OCI-LY1 (cell line): Measurements from ENCODE around the gene TIMP4.

Experiments used
- H2AFZ ChIP-seq: fragments of 200-600 bp; sonication (generic), shearing (Covaris generic); 2 replicates; pipeline ENCODE4 v1.6.0; 2014; ENCODE audit warnings: antibody characterized with exemption, mild to moderate bottlenecking, low read length
- H3F3A ChIP-seq: fragments of 200-600 bp; sonication (generic), shearing (Covaris generic); 2 replicates; pipeline ENCODE4 v1.6.0; 2014; ENCODE audit warnings: mild to moderate bottlenecking, antibody characterized with exemption, low read length, moderate library complexity; ENCODE audit not compliant: insufficient read depth
- H3K27ac ChIP-seq: fragments of 200-600 bp; sonication (generic); 2 replicates; pipeline ENCODE4 v1.5.1; 2014; ENCODE audit warnings: low read length, mixed run types, mild to moderate bottlenecking, low read depth; ENCODE audit not compliant: poor library complexity, severe bottlenecking
- H3K27me3 ChIP-seq: fragments of 200-600 bp; sonication (generic); 2 replicates; pipeline ENCODE4 v1.6.0; 2014; ENCODE audit warnings: antibody characterized with exemption, mild to moderate bottlenecking, low read length, moderate library complexity; ENCODE audit not compliant: insufficient read depth
- H3K36me3 ChIP-seq: fragments of 200-600 bp; sonication (generic); 2 replicates; pipeline ENCODE4 v1.6.1; 2014; ENCODE audit warnings: mild to moderate bottlenecking, antibody characterized with exemption, low read length, moderate library complexity, mixed read lengths; ENCODE audit not compliant: insufficient read depth
- H3K4me1 ChIP-seq: fragments of 200-600 bp; sonication (generic); 2 replicates; pipeline ENCODE4 v1.5.1; 2014; ENCODE audit warnings: mild to moderate bottlenecking, low read length, moderate library complexity; ENCODE audit not compliant: insufficient read depth, severe bottlenecking
- H3K4me2 ChIP-seq: fragments of 200-600 bp; sonication (generic), shearing (Covaris generic); 2 replicates; pipeline ENCODE4 v1.6.1; 2014; ENCODE audit warnings: low read length
- H3K4me3 ChIP-seq: fragments of 200-600 bp; sonication (generic); 2 replicates; pipeline ENCODE4 v1.5.1; 2014; ENCODE audit warnings: low read length, low read depth, mild to moderate bottlenecking, mixed read lengths; ENCODE audit not compliant: poor library complexity, severe bottlenecking
- H3K79me2 ChIP-seq: fragments of 200-600 bp; shearing (Covaris generic); 2 replicates; pipeline ENCODE4 v1.6.1; 2016; ENCODE audit warnings: mixed run types, low read length, mixed read lengths; ENCODE audit not compliant: insufficient read depth
- H3K9ac ChIP-seq: fragments of 200-600 bp; sonication (generic), shearing (Covaris generic); 2 replicates; pipeline ENCODE4 v1.6.1; 2014; ENCODE audit warnings: mild to moderate bottlenecking, low read length, mixed read lengths
- H3K9me2 ChIP-seq: fragments of 200-600 bp; sonication (generic), shearing (Covaris generic); 2 replicates; pipeline ENCODE4 v1.6.1; 2014; ENCODE audit warnings: low read depth, mild to moderate bottlenecking, low read length, mixed read lengths
- H3K9me3 ChIP-seq: fragments of 200-600 bp; shearing (Covaris generic); 2 replicates; pipeline ENCODE4 v1.6.1; 2014; ENCODE audit warnings: low read length, mixed read lengths
- H4K20me1 ChIP-seq: fragments of 200-600 bp; sonication (generic), shearing (Covaris generic); 2 replicates; pipeline ENCODE4 v1.6.0; 2016; ENCODE audit warnings: mild to moderate bottlenecking, low read length; ENCODE audit not compliant: insufficient read depth
- EZH2 ChIP-seq: fragments of 200-600 bp; sonication (generic), shearing (Covaris generic); IDR thresholded peaks from 2 replicates; pipeline ENCODE4 v1.8.0; 2017; ENCODE audit warnings: borderline replicate concordance, mixed run types, mild to moderate bottlenecking, antibody characterized with exemption, low read length, moderate library complexity, mixed read lengths
- TF ChIP-seq, protein P1 (sequence below): fragments of 200-600 bp; sonication (generic), shearing (Covaris generic); IDR thresholded peaks from 2 replicates; pipeline ENCODE4 v1.5.1; 2017; ENCODE audit warnings: mild to moderate bottlenecking, antibody characterized with exemption, low read length, moderate library complexity, mixed read lengths

The TIMP4 gene

DNA sequence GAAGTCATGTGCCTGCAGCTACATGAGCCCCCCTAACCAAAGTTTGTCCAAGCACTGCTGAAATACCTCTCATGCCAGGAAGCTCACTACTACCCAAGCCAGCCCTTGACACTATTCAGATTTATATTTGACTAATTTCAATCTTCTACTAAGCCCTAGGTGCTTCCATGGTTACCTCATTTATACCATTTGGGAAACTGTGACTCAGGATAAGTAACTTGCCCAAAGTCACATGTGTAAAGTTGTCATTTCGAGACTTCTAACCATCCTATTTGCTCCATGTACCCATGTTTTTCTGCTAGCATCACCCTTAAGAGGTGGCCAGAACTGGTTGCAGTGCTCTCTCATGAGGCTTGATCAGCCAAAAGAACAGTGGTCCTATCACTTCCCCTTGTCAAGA, 20.7 kb upstream of the TIMP4 start:
- H3K27ac ChIP-seq = no peak overlapping the region
- H2AFZ ChIP-seq = no peak overlapping the region
- H3K36me3 ChIP-seq = no peaks in the 10 kb centered on the region
- H3K27me3 ChIP-seq = no peaks in the 10 kb centered on the region
- H3F3A ChIP-seq = no peaks in the 10 kb centered on the region
- H3K4me2 ChIP-seq = no peak overlapping the region
- H3K4me3 ChIP-seq = no peak overlapping the region
- H4K20me1 ChIP-seq = no peaks in the 10 kb centered on the region
- H3K4me1 ChIP-seq = no peaks in the 10 kb centered on the region
- no peaks in the 10 kb centered on the region for H3K9me2 ChIP-seq
- H3K9ac ChIP-seq = no peak overlapping the region
- H3K9me3 ChIP-seq = no peaks in the 10 kb centered on the region
- H3K79me2 ChIP-seq = no peaks in the 10 kb centered on the region
- TF ChIP-seq, protein P1, sequence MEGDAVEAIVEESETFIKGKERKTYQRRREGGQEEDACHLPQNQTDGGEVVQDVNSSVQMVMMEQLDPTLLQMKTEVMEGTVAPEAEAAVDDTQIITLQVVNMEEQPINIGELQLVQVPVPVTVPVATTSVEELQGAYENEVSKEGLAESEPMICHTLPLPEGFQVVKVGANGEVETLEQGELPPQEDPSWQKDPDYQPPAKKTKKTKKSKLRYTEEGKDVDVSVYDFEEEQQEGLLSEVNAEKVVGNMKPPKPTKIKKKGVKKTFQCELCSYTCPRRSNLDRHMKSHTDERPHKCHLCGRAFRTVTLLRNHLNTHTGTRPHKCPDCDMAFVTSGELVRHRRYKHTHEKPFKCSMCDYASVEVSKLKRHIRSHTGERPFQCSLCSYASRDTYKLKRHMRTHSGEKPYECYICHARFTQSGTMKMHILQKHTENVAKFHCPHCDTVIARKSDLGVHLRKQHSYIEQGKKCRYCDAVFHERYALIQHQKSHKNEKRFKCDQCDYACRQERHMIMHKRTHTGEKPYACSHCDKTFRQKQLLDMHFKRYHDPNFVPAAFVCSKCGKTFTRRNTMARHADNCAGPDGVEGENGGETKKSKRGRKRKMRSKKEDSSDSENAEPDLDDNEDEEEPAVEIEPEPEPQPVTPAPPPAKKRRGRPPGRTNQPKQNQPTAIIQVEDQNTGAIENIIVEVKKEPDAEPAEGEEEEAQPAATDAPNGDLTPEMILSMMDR = no peak
- TF ChIP-seq EZH2 = no peak

DNA sequence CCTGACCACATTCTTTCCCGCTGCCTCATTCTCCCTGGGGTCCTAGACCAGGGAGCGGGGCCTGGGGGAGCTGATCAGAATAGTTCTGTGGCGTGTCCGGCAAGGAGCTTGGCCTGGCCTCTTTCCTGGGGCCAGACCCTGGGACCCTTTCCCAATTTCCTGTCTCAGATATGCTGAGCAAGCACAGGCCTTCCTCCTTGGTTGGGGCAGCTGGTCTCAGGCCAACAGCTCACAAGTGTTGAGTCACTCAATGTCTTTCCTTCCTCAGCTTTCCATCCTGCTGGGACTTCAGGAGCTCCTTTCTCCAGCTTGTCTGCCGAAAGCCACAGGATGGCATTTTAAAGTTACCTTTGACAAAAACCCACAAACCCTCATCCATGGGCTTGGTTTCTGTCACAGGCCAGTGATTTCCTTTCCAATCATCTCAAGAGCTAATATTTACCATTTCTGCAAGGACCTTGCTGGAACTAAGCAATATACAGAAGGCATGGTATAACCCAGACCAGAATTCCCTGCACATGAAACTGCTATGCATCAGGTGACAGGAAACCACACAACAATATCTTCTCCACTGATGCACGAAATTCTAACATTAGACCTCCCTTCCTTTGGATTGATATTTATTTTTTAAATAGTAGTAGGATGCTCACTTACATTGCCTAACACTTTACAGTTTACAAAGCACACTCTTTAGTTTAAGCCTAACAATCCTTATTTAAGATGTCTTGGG, 19.5 kb upstream of the TIMP4 start:
- H3K4me3 ChIP-seq = no peak overlapping the region
- H3K36me3 ChIP-seq = no peaks in the 10 kb centered on the region
- no peak overlapping the region for H3K27ac ChIP-seq
- TF ChIP-seq, protein P1 = no peak
- no peak for TF ChIP-seq EZH2
- H3K27me3 ChIP-seq = no peaks in the 10 kb centered on the region
- no peaks in the 10 kb centered on the region for H3K4me1 ChIP-seq
- no peaks in the 10 kb centered on the region for H3K9me2 ChIP-seq
- no peak overlapping the region for H2AFZ ChIP-seq
- no peak overlapping the region for H3K9ac ChIP-seq
- H3K9me3 ChIP-seq = no peaks in the 10 kb centered on the region
- no peak overlapping the region for H3K4me2 ChIP-seq
- no peaks in the 10 kb centered on the region for H3F3A ChIP-seq
- H3K79me2 ChIP-seq = no peaks in the 10 kb centered on the region
- no peaks in the 10 kb centered on the region for H4K20me1 ChIP-seq

DNA sequence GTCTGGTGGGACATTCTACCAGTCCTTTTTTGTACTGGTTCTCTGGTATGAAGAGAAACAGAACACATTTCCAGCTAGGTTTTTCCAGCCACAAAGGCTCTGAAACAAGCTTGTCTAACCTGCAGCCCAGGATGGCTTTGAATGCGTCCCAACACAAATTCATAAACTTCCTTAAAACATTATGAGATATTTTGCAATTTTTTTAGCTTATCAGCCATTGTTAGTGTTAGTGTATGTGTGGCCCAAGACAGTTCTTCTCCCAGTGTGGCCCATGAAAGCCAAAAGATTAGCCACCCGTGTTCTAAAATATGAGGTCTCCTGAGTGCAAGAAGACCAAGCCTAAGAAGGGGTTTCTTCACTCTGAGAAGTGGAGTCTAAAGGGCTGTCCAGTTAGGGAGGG, 18.4 kb upstream of the TIMP4 start:
- Histone ChIP-seq H3K4me1 (no peaks in the 10 kb centered on the region), H3K4me2 (no peak overlapping the region), H3K27me3 (0 out of 2 replicates have a peak, but pooled peaks cover 3% of the 10 kb centered on the region), H2AFZ (no peak overlapping the region), H3K9me2 (no peaks in the 10 kb centered on the region), H3K9me3 (peaks cover 5% of the 10 kb centered on the region; the same call in 1 of the 2 replicates), H3F3A (no peaks in the 10 kb centered on the region), H3K36me3 (no peaks in the 10 kb centered on the region), H3K79me2 (no peaks in the 10 kb centered on the region), H3K4me3 (no peak overlapping the region), H3K9ac (no peak overlapping the region), H4K20me1 (no peaks in the 10 kb centered on the region), H3K27ac (no peak overlapping the region)
- TF ChIP-seq, protein P1 = no peak
- TF ChIP-seq EZH2 = no peak
